BLaER1 treated with 17β-estradiol and CSF1 and Interleukin-3, amounts not matched to agents 10 nM and 100 nM (cell line): Measurements from ENCODE around the gene SORL1.
"Not testable (repeated sequence)": the region's sequence is repeated elsewhere in the genome, so short reads cannot be mapped to it uniquely, and the experiment has no call there.

Experiments
- H3K27ac ChIP-seq, 11 experiments: shearing (Covaris generic); formaldehyde crosslinking; 2 replicates each; pipeline ENCODE4 v1.8.1; 2022
- H3K27me3 ChIP-seq, 11 experiments: shearing (Covaris generic); formaldehyde crosslinking; 2 replicates each; pipeline ENCODE4 v1.8.1; 2022
- H3K36me3 ChIP-seq, 11 experiments: shearing (Covaris generic); formaldehyde crosslinking; 2 replicates each; pipeline ENCODE4 v1.8.1; 2022
- H3K4me1 ChIP-seq, 10 experiments: shearing (Covaris generic); formaldehyde crosslinking; 2 replicates each; pipeline ENCODE4 v1.8.1; 2022
- H3K4me2 ChIP-seq, 11 experiments: shearing (Covaris generic); formaldehyde crosslinking; 2 replicates each; pipeline ENCODE4 v1.8.1; 2022
- H3K4me3 ChIP-seq, 10 experiments: shearing (Covaris generic); formaldehyde crosslinking; 2 replicates each; pipeline ENCODE4 v1.8.1; 2022
- H3K9ac ChIP-seq, 11 experiments: shearing (Covaris generic); formaldehyde crosslinking; 2 replicates each; pipeline ENCODE4 v1.8.1; 2022
- H3K9me3 ChIP-seq, 11 experiments: shearing (Covaris generic); formaldehyde crosslinking; replicated peaks in 1 of 11; 2 replicates each; pipeline ENCODE4 v1.8.1; 2022
- H4K20me1 ChIP-seq, 11 experiments: shearing (Covaris generic); formaldehyde crosslinking; 2 replicates each; pipeline ENCODE4 v1.8.1; 2022
- Cebpa-rat ChIP-seq, 11 experiments: shearing (Covaris generic); IDR thresholded peaks; 2 replicates each; pipeline ENCODE4 v1.8.1; 2022

The SORL1 gene

DNA sequence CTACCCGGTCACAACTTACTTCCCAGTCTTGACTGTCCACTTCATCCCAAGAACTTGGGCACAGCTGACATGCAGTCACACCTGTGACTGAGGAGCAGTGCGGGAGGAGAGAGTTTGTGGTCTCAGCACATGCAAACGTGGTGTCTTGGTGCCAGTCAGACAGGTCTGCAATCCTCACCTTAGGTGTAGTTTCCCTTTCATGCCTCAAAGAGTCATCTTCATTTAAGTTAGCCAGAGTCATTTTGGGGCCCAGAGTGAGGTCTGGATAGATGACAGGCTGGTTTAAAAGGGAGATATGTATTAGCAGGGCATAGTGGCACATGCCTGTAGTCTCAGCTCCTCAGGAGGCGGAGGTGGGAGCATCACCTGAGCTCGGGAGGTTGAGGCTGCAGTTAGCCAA, 109.1 kb downstream of the SORL1 start:
- TF ChIP-seq Cebpa-rat (IDR thresholded peaks at IDR 0.05), result no peak
- Histone ChIP-seq H3K27ac (no peak overlapping the region), H3K9me3 (no peaks in the 10 kb centered on the region), H3K9ac (no peak overlapping the region), H3K4me3 (no peak overlapping the region), H3K36me3 (peaks cover 7 to 62% (median 35%) of the 10 kb centered on the region in 11 experiments; a peak in 19 of 22 replicates), H4K20me1 (no peaks in the 10 kb centered on the region; a peak in 1 of 22 replicates), H3K4me1 (peaks cover 5 to 21% (median 14%) of the 10 kb centered on the region in 10 experiments; a peak in 18 of 20 replicates), H3K4me2 (no peak overlapping the region), H3K27me3 (no peaks in the 10 kb centered on the region; a peak in 1 of 22 replicates)

DNA sequence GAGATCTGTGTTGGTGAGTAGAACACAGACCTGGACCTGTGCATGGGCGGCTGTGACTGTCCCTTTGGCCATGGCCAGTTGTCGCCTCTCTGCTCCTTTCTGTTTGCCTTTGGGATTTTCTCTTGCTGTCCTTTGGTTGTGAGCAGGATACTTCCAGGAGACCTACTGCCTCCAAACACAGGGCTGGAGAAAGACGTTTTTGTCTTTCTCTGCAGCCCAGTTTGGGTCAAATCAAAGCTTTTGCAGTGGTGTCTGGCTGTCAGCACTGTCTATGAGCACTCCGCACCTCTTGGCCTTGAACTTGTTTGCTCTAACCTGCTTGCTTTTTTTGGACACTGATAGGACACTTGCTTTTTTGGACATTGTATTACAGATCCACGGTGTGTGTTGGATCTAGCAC, 109.6 kb downstream of the SORL1 start:
- peaks cover 5 to 23% (median 16%) of the 10 kb centered on the region in 10 experiments; a peak in 18 of 20 replicates for H3K4me1 ChIP-seq
- H3K27ac ChIP-seq, result no peak overlapping the region
- H3K4me3 ChIP-seq, result no peak overlapping the region
- no peak overlapping the region for H3K9ac ChIP-seq
- H3K36me3 ChIP-seq, result peaks cover 7 to 63% (median 35%) of the 10 kb centered on the region in 11 experiments; a peak in 19 of 22 replicates
- no peaks in the 10 kb centered on the region; a peak in 1 of 22 replicates for H3K27me3 ChIP-seq
- no peak overlapping the region for H3K4me2 ChIP-seq
- H4K20me1 ChIP-seq, result no peaks in the 10 kb centered on the region
- TF ChIP-seq Cebpa-rat (IDR thresholded peaks at IDR 0.05), result no peak
- H3K9me3 ChIP-seq, result no peaks in the 10 kb centered on the region

DNA sequence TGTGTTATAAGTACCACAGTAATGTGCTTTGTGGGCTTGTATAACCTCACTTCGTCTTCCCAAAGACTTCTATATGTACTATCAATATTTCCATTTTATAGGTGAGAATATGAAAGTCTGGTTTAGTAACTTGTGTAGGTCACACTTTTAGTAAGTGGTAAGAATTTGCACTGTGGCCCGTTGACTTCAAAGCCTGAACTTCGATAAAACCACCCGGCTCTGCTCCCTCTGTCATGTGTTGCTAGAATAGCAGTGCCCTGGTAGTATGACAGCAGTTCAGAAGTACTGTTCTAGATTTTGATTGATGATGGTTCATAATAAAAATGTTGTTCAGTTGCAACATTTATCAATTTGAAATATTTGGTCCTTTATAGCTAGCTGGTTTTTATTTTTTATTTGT, 110.9 kb downstream of the SORL1 start:
- Histone ChIP-seq H3K4me2 (no peak overlapping the region), H3K27me3 (no peaks in the 10 kb centered on the region), H3K9me3 (no peaks in the 10 kb centered on the region), H3K4me3 (no peak overlapping the region), H3K4me1 (peaks cover 0 to 16% (median 7%) of the 10 kb centered on the region in 10 experiments; a peak in 14 of 20 replicates), H3K27ac (no peak overlapping the region), H3K36me3 (peaks cover 7 to 76% (median 46%) of the 10 kb centered on the region in 11 experiments; a peak in 19 of 22 replicates), H4K20me1 (no peaks in the 10 kb centered on the region), H3K9ac (no peak overlapping the region)
- no peak for TF ChIP-seq Cebpa-rat (IDR thresholded peaks at IDR 0.05)

DNA sequence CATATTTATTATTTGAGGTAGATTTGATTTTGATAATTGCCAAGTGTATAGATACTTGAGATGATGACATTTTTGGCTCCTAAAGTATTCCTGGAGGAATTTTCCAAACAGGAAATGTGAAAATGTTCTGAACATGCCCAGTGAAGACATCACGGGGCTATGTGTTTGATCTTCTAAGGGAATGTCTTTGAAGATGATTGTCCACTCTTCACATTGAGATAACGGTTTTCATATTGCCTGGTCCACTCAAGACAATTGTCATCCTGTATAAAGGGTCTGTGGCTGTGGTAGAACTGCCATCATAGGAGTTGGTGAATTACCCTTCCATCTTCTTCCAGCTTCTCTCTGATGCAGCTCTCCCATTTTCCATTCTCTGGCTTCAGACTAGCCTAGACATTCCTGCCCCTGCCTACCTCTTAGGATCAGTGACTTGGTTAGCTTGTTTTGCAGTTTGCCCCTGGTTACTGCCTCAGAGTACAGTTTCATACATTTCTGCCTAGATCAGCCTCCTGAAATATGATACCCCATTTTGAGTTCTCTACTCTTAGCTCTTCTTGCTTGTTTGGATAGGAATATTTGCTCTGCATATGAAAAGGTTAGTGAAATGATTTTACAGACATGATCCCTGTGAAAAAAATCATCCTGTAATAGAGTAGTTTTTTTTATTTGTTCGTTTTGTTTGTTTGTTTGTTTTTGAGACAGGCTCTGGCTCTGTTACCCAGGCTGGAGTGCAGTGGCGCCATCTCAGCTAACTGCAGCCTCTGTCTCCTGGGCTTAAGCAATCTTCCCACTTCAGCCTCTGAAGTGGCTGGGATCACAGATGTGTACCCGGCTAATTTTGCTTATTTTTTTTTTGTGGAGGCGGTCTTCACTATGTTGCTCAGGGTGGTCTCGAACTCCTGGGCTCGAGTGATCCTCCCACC, 112.0 kb downstream of the SORL1 start:
- no peaks in the 10 kb centered on the region for H3K9me3 ChIP-seq
- no peak overlapping the region for H3K4me2 ChIP-seq
- H3K4me3 ChIP-seq, result no peak overlapping the region
- H3K27me3 ChIP-seq, result no peaks in the 10 kb centered on the region
- no peak for TF ChIP-seq Cebpa-rat (IDR thresholded peaks at IDR 0.05)
- peaks cover under 1 to 69% (median 38%) of the 10 kb centered on the region in 11 experiments; a peak in 19 of 22 replicates for H3K36me3 ChIP-seq
- H3K9ac ChIP-seq, result no peak overlapping the region
- H3K27ac ChIP-seq, result no peak overlapping the region
- peaks cover 0 to 11% (median 7%) of the 10 kb centered on the region in 10 experiments; a peak in 13 of 20 replicates for H3K4me1 ChIP-seq
- no peaks in the 10 kb centered on the region for H4K20me1 ChIP-seq

DNA sequence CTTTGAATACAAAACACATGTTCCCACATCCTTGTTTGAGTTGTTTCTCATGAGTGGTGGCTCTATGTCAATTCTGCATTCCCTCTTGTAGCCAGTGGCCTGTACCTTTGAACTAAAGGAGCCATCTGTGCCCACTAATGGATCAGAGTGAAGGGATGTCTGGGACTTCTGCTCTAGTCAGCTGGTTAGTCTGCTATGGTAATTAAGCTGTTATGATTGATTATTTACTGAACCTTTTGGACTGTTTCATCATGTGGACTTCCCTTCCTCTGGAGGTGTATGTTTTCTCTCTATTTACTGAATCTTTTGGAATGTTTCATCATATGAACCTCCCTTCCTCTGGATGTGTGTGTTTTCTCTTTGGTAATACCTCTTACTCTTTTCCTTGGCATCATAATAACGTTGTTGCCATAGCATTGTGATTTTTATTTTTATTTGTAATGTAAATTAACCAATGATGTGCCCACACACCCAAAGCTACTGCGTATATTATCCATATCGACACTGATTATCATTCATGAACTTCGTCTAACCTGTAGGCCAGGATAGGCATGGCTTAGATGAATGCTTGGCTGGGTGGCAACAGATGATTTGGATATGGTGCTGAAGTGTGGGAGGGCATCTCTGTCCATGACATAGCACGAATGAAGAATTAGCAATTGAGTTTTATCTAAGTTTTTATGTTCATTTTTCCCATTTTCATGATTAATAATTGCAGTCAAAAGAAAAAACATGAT, 113.0 kb downstream of the SORL1 start:
- no peak overlapping the region for H3K27ac ChIP-seq
- peaks cover 0 to 4% (median 0%) of the 10 kb centered on the region in 11 experiments; a peak in 2 of 22 replicates for H3K27me3 ChIP-seq
- no peak for TF ChIP-seq Cebpa-rat (IDR thresholded peaks at IDR 0.05)

DNA sequence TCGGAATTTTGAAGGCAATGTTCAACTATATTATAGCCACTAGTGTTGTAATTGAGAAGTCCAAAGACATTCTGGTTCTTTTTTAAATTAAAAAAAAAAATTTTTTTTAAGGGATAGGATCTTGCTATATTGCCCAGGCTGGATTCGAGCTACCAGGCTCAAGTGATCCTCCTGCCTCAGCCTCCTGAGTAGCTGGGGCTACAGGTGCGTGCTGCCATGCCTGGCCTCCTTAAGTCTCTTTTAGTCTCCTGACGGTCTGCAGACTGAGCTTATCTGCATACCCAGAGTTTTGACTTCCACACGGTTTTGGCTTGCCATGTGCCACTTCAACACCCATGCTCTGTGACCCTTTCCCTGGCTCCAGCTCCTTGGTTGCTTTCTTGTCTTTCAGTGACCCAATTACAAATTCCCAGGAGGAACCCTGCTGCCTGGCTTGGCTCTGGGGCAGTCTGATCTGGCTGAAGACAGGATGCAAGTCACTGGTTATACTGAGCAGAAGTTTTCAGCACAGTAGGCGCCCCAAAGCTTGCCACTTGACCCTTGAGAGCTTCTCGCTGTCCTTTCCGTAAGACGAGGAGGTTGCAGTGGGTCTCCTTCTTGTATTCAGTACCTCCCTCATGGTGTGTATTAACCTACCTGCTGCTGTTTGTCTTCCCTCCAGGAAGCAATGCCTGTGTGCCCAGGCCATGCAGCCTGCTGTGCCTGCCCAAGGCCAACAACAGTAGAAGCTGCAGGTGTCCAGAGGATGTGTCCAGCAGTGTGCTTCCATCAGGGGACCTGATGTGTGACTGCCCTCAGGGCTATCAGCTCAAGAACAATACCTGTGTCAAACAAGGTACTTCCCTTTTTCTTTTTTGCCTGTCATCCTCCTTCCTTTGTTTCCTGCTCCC, 114.4 kb downstream of the SORL1 start:
- H4K20me1 ChIP-seq, result no peaks in the 10 kb centered on the region
- H3K4me2 ChIP-seq, result peak overlapping the region in 5 of 11 experiments; percentile 12 to 42 (median 27); a peak in 8 of 22 replicates
- no peak for TF ChIP-seq Cebpa-rat (IDR thresholded peaks at IDR 0.05)
- no peaks in the 10 kb centered on the region for H3K9me3 ChIP-seq
- no peak overlapping the region for H3K4me3 ChIP-seq
- H3K4me1 ChIP-seq, result peaks cover 0 to 28% (median 22%) of the 10 kb centered on the region in 10 experiments; a peak in 15 of 20 replicates
- H3K27me3 ChIP-seq, result peaks cover 0 to 6% (median 0%) of the 10 kb centered on the region in 11 experiments; a peak in 2 of 22 replicates
- peaks cover 0 to 52% (median 28%) of the 10 kb centered on the region in 11 experiments; a peak in 16 of 22 replicates for H3K36me3 ChIP-seq
- H3K9ac ChIP-seq, result no peak overlapping the region
- no peak overlapping the region for H3K27ac ChIP-seq

More for the DNA sequence above, 113.0 kb downstream of the SORL1 start:
- Histone ChIP-seq H3K9me3 (no peaks in the 10 kb centered on the region), H3K4me3 (no peak overlapping the region), H3K4me2 (no peak overlapping the region), H3K9ac (no peak overlapping the region), H3K36me3 (peaks cover 0 to 59% (median 28%) of the 10 kb centered on the region in 11 experiments; a peak in 17 of 22 replicates), H3K4me1 (peaks cover 0 to 18% (median 14%) of the 10 kb centered on the region in 10 experiments; a peak in 15 of 20 replicates), H4K20me1 (no peaks in the 10 kb centered on the region)

DNA sequence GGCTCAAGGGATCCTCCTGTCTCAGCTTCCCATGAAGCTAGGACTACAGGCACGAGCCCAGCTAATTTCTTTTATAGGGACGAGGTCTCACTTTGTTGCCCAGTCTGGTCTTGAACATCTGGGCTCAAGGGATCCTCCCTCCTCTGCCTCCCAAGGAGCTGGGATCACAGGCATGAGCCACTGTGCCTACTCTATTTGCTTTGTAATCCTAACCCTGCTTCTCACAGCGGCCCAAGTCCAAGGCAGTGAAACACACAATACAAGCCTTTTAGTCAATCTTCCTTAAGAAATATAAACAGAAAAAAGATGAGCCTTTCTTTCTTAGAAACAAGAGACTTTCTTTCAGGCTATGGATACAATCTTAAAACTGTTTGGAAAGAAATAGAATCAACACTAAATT, 115.9 kb downstream of the SORL1 start:
- Histone ChIP-seq H3K4me2 (no peak overlapping the region), H3K36me3 (peaks cover 0 to 55% (median 23%) of the 10 kb centered on the region in 11 experiments; a peak in 14 of 22 replicates), H3K9me3 (no peaks in the 10 kb centered on the region), H3K27ac (no peak overlapping the region), H4K20me1 (no peaks in the 10 kb centered on the region), H3K9ac (no peak overlapping the region), H3K27me3 (peaks cover 0 to 7% (median 0%) of the 10 kb centered on the region in 11 experiments; a peak in 2 of 22 replicates), H3K4me1 (peaks cover 0 to 30% (median 24%) of the 10 kb centered on the region in 10 experiments; a peak in 15 of 20 replicates), H3K4me3 (no peak overlapping the region)
- TF ChIP-seq Cebpa-rat (IDR thresholded peaks at IDR 0.05), result no peak

DNA sequence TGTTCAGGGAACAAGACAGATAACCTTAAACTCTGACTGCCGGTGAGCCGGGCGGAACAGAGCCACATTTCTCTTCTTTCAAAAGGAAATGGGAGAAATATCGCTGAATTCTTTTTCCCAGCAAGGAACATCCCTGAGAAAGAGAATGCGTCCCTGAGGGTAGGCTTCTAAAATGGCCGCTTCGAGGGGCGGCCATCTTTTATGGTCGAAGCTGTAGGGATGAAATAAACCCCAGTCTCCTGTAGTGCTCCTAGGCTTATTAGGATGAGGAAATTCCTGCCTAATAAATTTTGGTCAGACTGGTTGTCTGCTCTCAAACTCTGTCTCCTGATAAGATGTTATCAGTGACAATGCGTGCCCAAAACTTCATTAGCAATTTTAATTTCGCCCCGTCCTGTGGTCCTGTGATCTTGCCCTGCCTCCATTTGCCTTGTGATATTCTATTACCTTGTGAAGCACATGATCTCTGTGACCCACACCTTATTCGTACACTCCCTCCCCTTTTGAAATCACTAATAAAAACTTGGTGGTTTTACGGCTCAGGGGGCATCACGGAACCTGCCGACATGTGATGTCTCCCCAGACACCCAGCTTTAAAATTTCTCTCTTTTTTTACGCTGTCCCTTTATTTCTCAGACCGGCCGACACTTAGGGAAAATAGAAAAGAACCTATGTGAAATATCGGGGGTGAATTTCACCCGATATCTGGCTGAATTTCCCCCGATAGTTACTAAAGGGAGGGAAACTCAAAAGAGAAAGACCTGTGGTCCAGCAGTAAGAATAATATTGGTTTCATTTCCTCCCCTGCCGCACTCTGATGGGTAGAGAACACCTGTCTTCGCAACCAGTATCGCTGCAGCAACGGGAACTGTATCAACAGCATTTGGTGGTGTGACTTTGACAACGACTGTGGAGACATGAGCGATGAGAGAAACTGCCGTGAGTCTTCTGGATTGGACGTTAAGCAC, 117.5 kb downstream of the SORL1 start:
- 0 out of 22 replicates have a peak overlapping the region, but pooled peaks of 1 of the 11 experiments have one; percentile 7 for H3K9ac ChIP-seq
- peak overlapping the region in 10 of 11 experiments; percentile 9 to 79 (median 66); a peak in 18 of 22 replicates for H3K4me2 ChIP-seq
- not testable (repeated sequence) for H3K9me3 ChIP-seq, H3K27me3 ChIP-seq, H4K20me1 ChIP-seq, H3K4me3 ChIP-seq, H3K27ac ChIP-seq
- peaks cover 6 to 46% (median 26%) of the 10 kb centered on the region in 10 experiments for H3K4me1 ChIP-seq
- H3K36me3 ChIP-seq, result peaks cover 0 to 61% (median 28%) of the 10 kb centered on the region in 11 experiments; a peak in 16 of 22 replicates
